GM10266 (cell line): ENCODE data around the gene MRTFB.

Experiments used
- DNase-seq: peaks from one replicate; pipeline ENCODE4 v3.0.0; 2012; ENCODE audit errors: extremely low spot score
- TF ChIP-seq, protein P1 (sequence below): IDR thresholded peaks from 2 replicates; pipeline ENCODE4 v1.5.1; 2012; ENCODE audit warnings: mild to moderate bottlenecking, low read depth; ENCODE audit not compliant: control insufficient read depth, insufficient read depth; ENCODE audit errors: missing control alignments

The MRTFB gene

DNA sequence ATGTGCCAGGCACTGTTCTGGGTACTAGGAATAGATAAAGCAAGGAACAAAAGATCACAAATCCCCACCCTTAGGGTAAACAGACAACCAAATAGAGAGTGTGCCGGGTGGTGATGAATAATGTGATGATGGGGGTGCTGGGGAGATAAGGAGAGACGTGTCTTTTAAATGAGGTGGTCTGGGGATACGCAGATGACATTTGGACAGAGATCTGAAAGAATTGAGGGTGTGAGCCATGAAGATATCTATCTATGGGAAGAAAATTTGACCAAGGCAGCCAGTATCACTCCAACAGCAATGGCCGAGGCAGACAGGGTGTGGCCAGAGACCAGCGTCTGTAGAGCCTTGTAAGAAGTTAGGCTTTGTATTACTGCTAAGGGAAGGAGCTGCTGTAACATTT is 165.3 kb downstream of the MRTFB start:
- no peak for DNase-seq
- TF ChIP-seq, protein P1, sequence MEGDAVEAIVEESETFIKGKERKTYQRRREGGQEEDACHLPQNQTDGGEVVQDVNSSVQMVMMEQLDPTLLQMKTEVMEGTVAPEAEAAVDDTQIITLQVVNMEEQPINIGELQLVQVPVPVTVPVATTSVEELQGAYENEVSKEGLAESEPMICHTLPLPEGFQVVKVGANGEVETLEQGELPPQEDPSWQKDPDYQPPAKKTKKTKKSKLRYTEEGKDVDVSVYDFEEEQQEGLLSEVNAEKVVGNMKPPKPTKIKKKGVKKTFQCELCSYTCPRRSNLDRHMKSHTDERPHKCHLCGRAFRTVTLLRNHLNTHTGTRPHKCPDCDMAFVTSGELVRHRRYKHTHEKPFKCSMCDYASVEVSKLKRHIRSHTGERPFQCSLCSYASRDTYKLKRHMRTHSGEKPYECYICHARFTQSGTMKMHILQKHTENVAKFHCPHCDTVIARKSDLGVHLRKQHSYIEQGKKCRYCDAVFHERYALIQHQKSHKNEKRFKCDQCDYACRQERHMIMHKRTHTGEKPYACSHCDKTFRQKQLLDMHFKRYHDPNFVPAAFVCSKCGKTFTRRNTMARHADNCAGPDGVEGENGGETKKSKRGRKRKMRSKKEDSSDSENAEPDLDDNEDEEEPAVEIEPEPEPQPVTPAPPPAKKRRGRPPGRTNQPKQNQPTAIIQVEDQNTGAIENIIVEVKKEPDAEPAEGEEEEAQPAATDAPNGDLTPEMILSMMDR: no peak

DNA sequence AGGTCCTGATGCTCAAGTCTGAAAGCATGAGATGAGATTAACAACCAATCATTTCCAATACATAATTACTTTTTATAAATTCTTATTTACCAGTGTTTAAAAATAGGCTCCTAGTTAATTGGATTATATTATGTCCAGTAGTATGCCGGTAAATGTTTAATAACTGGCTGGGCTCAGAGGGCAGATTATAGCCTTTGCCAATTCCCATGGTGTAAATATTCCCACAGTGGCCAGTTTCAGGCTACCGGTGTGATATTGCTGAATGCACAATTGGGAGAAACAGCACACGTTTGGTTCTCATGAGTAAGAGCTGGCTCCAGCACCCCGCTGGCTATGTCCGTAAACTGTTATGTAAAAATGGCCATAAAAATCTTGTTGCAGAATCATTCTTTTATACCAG is 167.6 kb downstream of the MRTFB start:
- TF ChIP-seq, protein P1: no peak
- DNase-seq: no peak

DNA sequence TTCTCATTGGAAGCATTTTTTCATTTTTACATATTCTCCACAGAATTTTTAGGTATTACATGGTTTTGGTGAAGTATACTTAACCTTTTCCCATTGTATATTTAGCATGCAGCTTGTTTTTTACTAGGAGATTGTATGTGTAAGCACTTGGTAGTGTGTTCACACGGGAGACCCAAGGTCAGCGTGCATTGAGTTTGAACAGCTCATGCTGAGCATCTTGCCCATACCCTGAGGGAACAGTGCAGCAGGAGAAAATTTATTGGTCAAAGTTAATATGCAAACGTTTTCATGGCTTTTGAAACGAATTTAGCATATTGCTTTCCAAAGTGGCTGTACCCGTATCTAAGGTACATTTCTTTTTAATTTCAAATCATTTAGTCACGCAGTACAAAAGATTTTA is 168.7 kb downstream of the MRTFB start:
- TF ChIP-seq, protein P1: no peak
- no peak for DNase-seq

DNA sequence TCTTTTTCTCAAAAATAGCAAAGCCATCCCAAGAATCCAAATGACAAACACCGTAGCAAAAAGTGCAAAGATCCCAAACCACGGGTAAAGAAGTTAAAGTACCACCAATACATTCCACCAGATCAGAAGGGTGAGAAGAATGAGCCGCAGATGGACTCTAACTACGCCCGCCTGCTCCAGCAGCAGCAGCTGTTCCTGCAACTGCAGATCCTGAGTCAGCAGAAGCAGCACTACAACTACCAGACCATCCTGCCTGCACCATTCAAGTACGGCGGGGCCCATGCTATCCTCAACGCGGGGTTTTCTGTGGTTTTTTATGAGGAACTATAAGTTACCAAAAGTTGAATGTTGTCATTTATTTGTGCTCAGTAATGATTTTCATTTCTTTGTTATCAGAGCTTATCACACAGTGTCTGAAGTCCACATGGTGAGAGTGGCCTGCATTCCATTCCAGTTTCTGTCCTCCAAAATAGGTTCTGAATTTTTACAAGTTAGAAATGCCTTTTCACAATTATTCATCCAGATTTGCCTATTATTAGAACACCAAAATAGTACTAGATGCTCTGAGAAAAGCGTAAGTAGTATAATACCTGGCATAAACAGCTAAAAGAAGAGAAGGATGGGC is 169.2 kb downstream of the MRTFB start:
- TF ChIP-seq, protein P1: no peak
- no peak for DNase-seq

DNA sequence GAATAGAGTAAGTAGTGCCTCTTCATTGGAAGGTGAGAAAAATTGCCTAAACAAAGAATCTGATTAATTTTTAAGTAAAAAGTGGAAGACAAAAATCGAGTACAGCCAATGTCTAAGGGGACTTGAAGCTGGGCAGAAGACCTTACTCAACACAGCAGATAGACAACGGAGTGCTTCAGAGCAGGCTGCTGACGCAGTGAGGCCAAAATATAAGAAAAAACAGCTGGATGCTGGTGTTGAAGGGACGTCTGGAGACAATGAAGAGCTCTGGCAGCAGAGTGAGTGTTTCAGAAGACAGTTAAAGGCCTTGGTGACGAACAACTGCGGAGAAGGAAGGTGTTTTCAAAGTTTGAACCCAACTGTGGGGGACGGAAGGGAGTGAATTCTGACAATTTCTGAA is 169.8 kb downstream of the MRTFB start:
- no peak for DNase-seq
- TF ChIP-seq, protein P1: no peak

DNA sequence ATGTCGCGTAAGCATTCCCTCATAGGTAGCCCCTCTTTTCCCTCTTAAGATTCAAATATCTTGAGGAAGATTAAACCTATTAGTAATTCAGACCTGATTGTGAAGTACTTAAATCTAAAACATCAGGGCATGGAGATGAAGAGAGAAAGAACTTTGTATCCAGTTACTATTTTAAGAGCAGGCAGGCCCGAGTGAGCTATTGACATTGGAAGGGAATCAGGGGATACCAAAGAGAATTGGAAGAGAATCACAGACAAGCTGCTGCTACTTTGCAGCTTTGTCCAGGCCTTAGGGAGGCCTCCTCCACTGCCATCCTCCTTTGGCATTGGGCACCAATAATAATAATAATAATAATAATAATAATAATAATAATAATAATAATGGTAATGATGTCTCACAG is 170.5 kb downstream of the MRTFB start:
- DNase-seq: no peak
- TF ChIP-seq, protein P1: no peak

DNA sequence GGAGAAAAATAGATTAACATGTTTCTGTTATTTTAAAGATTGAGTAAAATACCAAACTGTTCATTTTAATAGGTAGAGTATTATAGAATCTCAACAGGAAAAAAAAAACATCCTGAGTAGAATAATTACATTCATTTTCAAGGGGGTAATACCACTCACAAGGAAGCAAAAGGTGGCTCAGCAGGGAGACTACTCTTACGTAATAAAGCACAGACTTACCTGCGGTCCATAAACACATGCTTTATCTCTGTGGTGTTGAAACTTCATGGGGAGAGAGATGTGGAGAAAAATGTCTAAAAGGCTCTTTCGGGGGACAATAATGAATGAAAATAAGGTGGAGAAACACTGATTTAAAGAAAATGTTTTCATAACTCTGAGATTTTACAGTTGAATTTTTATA is 171.7 kb downstream of the MRTFB start:
- TF ChIP-seq, protein P1: no peak

More for the DNA sequence above, 171.7 kb downstream of the MRTFB start:
- DNase-seq: no peak
